Measurements from ENCODE around the gene RXFP2.

- TF ChIP-seq, protein P1, sequence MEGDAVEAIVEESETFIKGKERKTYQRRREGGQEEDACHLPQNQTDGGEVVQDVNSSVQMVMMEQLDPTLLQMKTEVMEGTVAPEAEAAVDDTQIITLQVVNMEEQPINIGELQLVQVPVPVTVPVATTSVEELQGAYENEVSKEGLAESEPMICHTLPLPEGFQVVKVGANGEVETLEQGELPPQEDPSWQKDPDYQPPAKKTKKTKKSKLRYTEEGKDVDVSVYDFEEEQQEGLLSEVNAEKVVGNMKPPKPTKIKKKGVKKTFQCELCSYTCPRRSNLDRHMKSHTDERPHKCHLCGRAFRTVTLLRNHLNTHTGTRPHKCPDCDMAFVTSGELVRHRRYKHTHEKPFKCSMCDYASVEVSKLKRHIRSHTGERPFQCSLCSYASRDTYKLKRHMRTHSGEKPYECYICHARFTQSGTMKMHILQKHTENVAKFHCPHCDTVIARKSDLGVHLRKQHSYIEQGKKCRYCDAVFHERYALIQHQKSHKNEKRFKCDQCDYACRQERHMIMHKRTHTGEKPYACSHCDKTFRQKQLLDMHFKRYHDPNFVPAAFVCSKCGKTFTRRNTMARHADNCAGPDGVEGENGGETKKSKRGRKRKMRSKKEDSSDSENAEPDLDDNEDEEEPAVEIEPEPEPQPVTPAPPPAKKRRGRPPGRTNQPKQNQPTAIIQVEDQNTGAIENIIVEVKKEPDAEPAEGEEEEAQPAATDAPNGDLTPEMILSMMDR (IDR thresholded peaks at IDR 0.05) = no peak
- TF ChIP-seq EZH2 (IDR thresholded peaks at IDR 0.05) = no peak
- TF ChIP-seq EZH2phosphoT487 (IDR thresholded peaks at IDR 0.05) = no peak
These were observed 107.8 kb downstream of the RXFP2 start for GRCh38 chr13:31846961-31847752.
